GM19324 (cell line): ENCODE data around the gene PARD6B.
"Not testable (repeated sequence)": the region's sequence is repeated elsewhere in the genome, so short reads cannot be mapped to it uniquely, and the experiment has no call there.

Experiments
- ATAC-seq: cut with Tn5 transposase; IDR thresholded peaks from one replicate; pipeline ENCODE4 v1.9.1; 2021; ENCODE audit warnings: mild to moderate bottlenecking, moderate library complexity; ENCODE audit not compliant: unreplicated experiment, low FRiP score

The PARD6B gene

GRCh38 chr20:50771419-50772080, 40.2 kb downstream of the PARD6B start:
- not testable (repeated sequence) for ATAC-seq

GRCh38 chr20:50772420-50773185, 41.2 kb downstream of the PARD6B start:
- ATAC-seq = no peak

GRCh38 chr20:50774515-50774914, 43.1 kb downstream of the PARD6B start:
- no peak for ATAC-seq

- no peak for ATAC-seq
Measured at GRCh38 chr20:50776122-50776817, 44.9 kb downstream of the PARD6B start.

GRCh38 chr20:50777373-50777772, 46.0 kb downstream of the PARD6B start:
- no peak for ATAC-seq

GRCh38 chr20:50778994-50779393, 47.6 kb downstream of the PARD6B start:
- ATAC-seq = not testable (repeated sequence)

- ATAC-seq = no peak
Measured at GRCh38 chr20:50783390-50783789, 52.0 kb downstream of the PARD6B start.

GRCh38 chr20:50783903-50784302, 52.5 kb downstream of the PARD6B start:
- no peak for ATAC-seq

- no peak for ATAC-seq
Measured at GRCh38 chr20:50784464-50784863, 53.1 kb downstream of the PARD6B start.

GRCh38 chr20:50786703-50787102, 55.3 kb downstream of the PARD6B start:
- ATAC-seq = no peak

- no peak for ATAC-seq
Measured at GRCh38 chr20:50787181-50787580, 55.8 kb downstream of the PARD6B start.

GRCh38 chr20:50788045-50788991, 56.9 kb downstream of the PARD6B start:
- no peak for ATAC-seq

- no peak for ATAC-seq
Measured at GRCh38 chr20:50789968-50790650, 58.7 kb downstream of the PARD6B start.

GRCh38 chr20:50790651-50791277, 59.4 kb downstream of the PARD6B start:
- no peak for ATAC-seq

- no peak for ATAC-seq
Measured at GRCh38 chr20:50792708-50793574, 61.6 kb downstream of the PARD6B start.

- ATAC-seq = not testable (repeated sequence)
Measured at GRCh38 chr20:50793575-50794016, 62.2 kb downstream of the PARD6B start.

- ATAC-seq = no peak
Measured at GRCh38 chr20:50794181-50794845, 62.9 kb downstream of the PARD6B start.
